Pancreas (tissue), 10 donors: ENCODE data around the gene RETREG1. TPM values are rescaled to one million over a fixed set of nuclear protein-coding genes. Genes with fewer than 3 reads are reported as not detected.

Experiments used
- ATAC-seq, 4 donors: fragments of 200-7000 bp; cut with Tn5 transposase; one replicate each; pipeline versions ENCODE4 v1.8.0 to v1.9.1; 2020; ENCODE audit warnings: mild to moderate bottlenecking in 4 of 4, moderate library complexity in 4 of 4
- DNase-seq, 6 donors: peaks; one replicate each; pipeline ENCODE4 v3.0.0-alpha.2; 2020
- FAIRE-seq: peaks from 2 replicates; lab custom pipeline; 2012; peaks lifted over from hg19 to GRCh38; lab: Jason Lieb, UNC
- H3K27ac ChIP-seq, 4 donors: fragments of 200-600 bp; sonication (generic); 1 replicate in 3 of 4; 2 replicates in 1 of 4; pipeline versions ENCODE4 v1.5.0 to v1.8.0; 2020
- H3K27me3 ChIP-seq, 4 donors: fragments of 200-600 bp; one replicate each; pipeline ENCODE4 v1.8.0; 2021
- H3K36me3 ChIP-seq, 3 donors: fragments of 200-600 bp; sonication (generic) in 1 of 3; one replicate each; pipeline versions ENCODE4 v1.5.0 to v1.8.0; 2020 to 2021
- H3K4me1 ChIP-seq, 3 donors: fragments of 200-600 bp; one replicate each; pipeline ENCODE4 v1.8.0; 2021
- H3K4me3 ChIP-seq, 4 donors: fragments of 200-600 bp; sonication (generic) in 2 of 4; one replicate each; pipeline versions ENCODE4 v1.5.0 to v1.8.0; 2020 to 2021
- H3K9me3 ChIP-seq, 4 donors: fragments of 200-600 bp; one replicate each; pipeline ENCODE4 v1.8.0; 2021
- CTCF ChIP-seq, 4 donors: fragments of 200-600 bp; sonication (generic) in 3 of 4; IDR thresholded peaks; one replicate each; pipeline versions ENCODE4 v1.5.0 to v1.8.0; 2021; ENCODE audit warnings: antibody characterized with exemption in 4 of 4
- WGBS, 2 donors: extraction: QIAGEN DNeasy Blood & Tissue Kit; methylation state at CpG; one replicate each; pipeline ENCODE4 v1.1.7; 2013; 5-methylcytosine and 5-hydroxymethylcytosine counted together
- intact Hi-C, 3 donors: fragments of 100-400 bp; cut with DNase I; formaldehyde crosslinking; loops; one replicate each; pipeline versions ENCODE4 v1.11.1 to v1.14.2; 2022
- polyA plus RNA-seq, 2 donors: library from polyadenylated mRNA; stranded (reverse); fragments of 200-250 nt; gene quantifications; one replicate each; pipeline ENCODE4 v1.2.3, GENCODE V29; 2013
- total RNA-seq, 6 donors: library from RNA; stranded (reverse); fragmentation: NEBNext Ultra II Directional in 4 of 6; extraction: Animal tissue kit (Norgen Biotek cat#: 25700) in 4 of 6; gene quantifications; one replicate each; pipeline versions ENCODE4 v1.2.1 to v1.2.4, GENCODE V29; 2021 to 2023
- donor health status: healthy with polysubstance abuse.
- donor health status: DM: no; HTN: no; CAD: no; lungs with moderate emphysema.
- donor health status: DM: no; HTN: no; CAD: no.
- donor health status: control.
- donor health status: control.
- donor health status: Bipolar disorder and iron deficiency.
- donor health status: DM: yes; HTN: yes; CAD: no.
- donor health status: DM: no; HTN: no; CAD: no.
- donor health status: DM: no; HTN: no; CAD: no.
- donor health status: DM: yes; HTN: yes; CAD: no.

Gene RETREG1
- total and polyA plus RNA-seq, 8 donors, result 5.3 to 22.6 (median 15.5) TPM

- Histone ChIP-seq H3K4me3 (no peak overlapping the region), H3K9me3 (no peaks in the 10 kb centered on the region), H3K27ac (peak overlapping the region in 1 of 4 donors; percentile 16), H3K27me3 (no peaks in the 10 kb centered on the region), H3K4me1 (peaks cover 0 to 8% (median 6%) of the 10 kb centered on the region in 3 donors), H3K36me3 (no peaks in the 10 kb centered on the region)
- TF ChIP-seq CTCF (IDR thresholded peaks at IDR 0.05), result no peak
- intact Hi-C loops, result no loop called here
- FAIRE-seq, result no peak
- peak; percentile 73 to 91 (median 86) for ATAC-seq
- 29 to 39% methylated on average over 10 of the region's 10 CpGs for WGBS, 2 donors
- DNase-seq, result no peak
Measured at GRCh38 chr5:16588434-16589214, 28.2 kb downstream of the RETREG1 start.

- no peaks in the 10 kb centered on the region for H3K27me3 ChIP-seq
- no peak for TF ChIP-seq CTCF (IDR thresholded peaks at IDR 0.05)
- no peaks in the 10 kb centered on the region for H3K36me3 ChIP-seq
- intact Hi-C loops, result no loop called here
- ATAC-seq (no peak), DNase-seq (no peak), FAIRE-seq (no peak)
- no peak overlapping the region for H3K27ac ChIP-seq
- H3K4me3 ChIP-seq, result no peak overlapping the region
- WGBS, 2 donors, result 76% methylated on average over 3 of the region's 3 CpGs
- peaks cover 0 to 8% (median 6%) of the 10 kb centered on the region in 3 donors for H3K4me1 ChIP-seq
- H3K9me3 ChIP-seq, result no peaks in the 10 kb centered on the region
Measured at GRCh38 chr5:16586556-16586955, 30.2 kb downstream of the RETREG1 start.

- FAIRE-seq (no peak), ATAC-seq (peak in 3 of 4 donors; percentile 28 to 60 (median 33)), DNase-seq (no peak)
- Histone ChIP-seq H3K27me3 (no peaks in the 10 kb centered on the region), H3K36me3 (no peaks in the 10 kb centered on the region), H3K27ac (no peak overlapping the region), H3K4me1 (peaks cover 0 to 8% (median 6%) of the 10 kb centered on the region in 3 donors), H3K9me3 (no peaks in the 10 kb centered on the region), H3K4me3 (no peak overlapping the region)
- TF ChIP-seq CTCF (IDR thresholded peaks at IDR 0.05), result no peak
- WGBS, 2 donors, result 78 to 79% methylated on average over 4 of the region's 4 CpGs
- intact Hi-C loops, result no loop called here
Measured at GRCh38 chr5:16585041-16585667, 31.6 kb downstream of the RETREG1 start.

GRCh38 chr5:16582081-16582480 is 34.7 kb downstream of the RETREG1 start:
- FAIRE-seq (no peak), ATAC-seq (no peak), DNase-seq (no peak)
- Histone ChIP-seq H3K4me1 (no peaks in the 10 kb centered on the region), H3K9me3 (no peaks in the 10 kb centered on the region), H3K27me3 (no peaks in the 10 kb centered on the region), H3K27ac (no peak overlapping the region), H3K36me3 (no peaks in the 10 kb centered on the region), H3K4me3 (no peak overlapping the region)
- whole genome bisulfite sequencing, 2 donors, result 78 to 80% methylated on average over 4 of the region's 4 CpGs
- no peak for TF ChIP-seq CTCF (IDR thresholded peaks at IDR 0.05)
- intact Hi-C loops, result no loop called here

- no peak for ATAC-seq
- no peak for FAIRE-seq
- 87 to 91% methylated on average over 6 of the region's 6 CpGs for WGBS, 2 donors
Measured at GRCh38 chr5:16580382-16580781, 36.4 kb downstream of the RETREG1 start.

More at GRCh38 chr5:16580382-16580781, 36.4 kb downstream of the RETREG1 start:
- Histone ChIP-seq H3K4me1 (no peaks in the 10 kb centered on the region), H3K27me3 (no peaks in the 10 kb centered on the region), H3K9me3 (no peaks in the 10 kb centered on the region), H3K27ac (no peak overlapping the region), H3K4me3 (no peak overlapping the region), H3K36me3 (no peaks in the 10 kb centered on the region)
- intact Hi-C loops, result no loop called here
- no peak for TF ChIP-seq CTCF (IDR thresholded peaks at IDR 0.05)
- DNase-seq, result no peak
